Loucy (cell line): Measurements from ENCODE around the gene EMX2.

Experiments used
- H2AFZ ChIP-seq: fragments of 200-600 bp; sonication (generic); 2 replicates; pipeline ENCODE4 v1.6.0; 2016; ENCODE audit warnings: antibody characterized with exemption, mild to moderate bottlenecking, low read length, moderate library complexity
- H3F3A ChIP-seq: fragments of 200-600 bp; 2 replicates; pipeline ENCODE4 v1.6.0; 2016; ENCODE audit warnings: antibody characterized with exemption, low read depth, mild to moderate bottlenecking
- H3K27me3 ChIP-seq: fragments of 200-600 bp; sonication (generic); 2 replicates; pipeline ENCODE4 v1.6.1; 2014; ENCODE audit warnings: low read length, mild to moderate bottlenecking; ENCODE audit not compliant: insufficient read depth, poor library complexity, severe bottlenecking
- H3K36me3 ChIP-seq: fragments of 200-600 bp; sonication (generic); 2 replicates; pipeline ENCODE4 v1.6.1; 2016; ENCODE audit warnings: low read length; ENCODE audit not compliant: insufficient read depth
- H3K4me1 ChIP-seq: fragments of 200-600 bp; sonication (generic); 2 replicates; pipeline ENCODE4 v1.5.1; 2014; ENCODE audit warnings: low read length, mild to moderate bottlenecking; ENCODE audit not compliant: insufficient read depth, poor library complexity, severe bottlenecking
- H3K4me2 ChIP-seq: fragments of 200-600 bp; sonication (generic); 2 replicates; pipeline ENCODE4 v1.6.0; 2014; ENCODE audit warnings: antibody characterized with exemption, low read length, low read depth, mild to moderate bottlenecking; ENCODE audit not compliant: poor library complexity, severe bottlenecking
- H3K4me3 ChIP-seq: fragments of 200-600 bp; sonication (generic); 2 replicates; pipeline ENCODE4 v1.5.1; 2014; ENCODE audit warnings: low read length, mild to moderate bottlenecking, mixed read lengths; ENCODE audit not compliant: poor library complexity, severe bottlenecking
- H3K79me2 ChIP-seq: fragments of 200-600 bp; sonication (generic); 2 replicates; pipeline ENCODE4 v1.6.1; 2014; ENCODE audit warnings: low read length; ENCODE audit not compliant: insufficient read depth
- H3K9ac ChIP-seq: fragments of 200-600 bp; sonication (generic); 2 replicates; pipeline ENCODE4 v1.6.0; 2014; ENCODE audit warnings: mild to moderate bottlenecking, low read depth, low read length, moderate library complexity; ENCODE audit not compliant: poor library complexity, severe bottlenecking
- H3K9me2 ChIP-seq: fragments of 200-600 bp; sonication (generic); replicated peaks from 2 replicates; pipeline ENCODE4 v1.6.1; 2016; ENCODE audit warnings: low read depth, low read length, mixed read lengths
- H3K9me3 ChIP-seq: fragments of 200-600 bp; sonication (generic); 2 replicates; pipeline ENCODE4 v1.6.1; 2014; ENCODE audit warnings: mild to moderate bottlenecking, antibody characterized with exemption, low read length, low read depth; ENCODE audit not compliant: insufficient read depth
- H4K20me1 ChIP-seq: fragments of 200-600 bp; sonication (generic); 2 replicates; pipeline ENCODE4 v1.6.0; 2014; ENCODE audit warnings: antibody characterized with exemption, low read length, mild to moderate bottlenecking; ENCODE audit not compliant: insufficient read depth, poor library complexity, severe bottlenecking
- CTCF ChIP-seq: fragments of 200-600 bp; sonication (generic); conservative IDR thresholded peaks from 2 replicates; pipeline ENCODE4 v1.5.1; 2014; ENCODE audit warnings: mild to moderate bottlenecking, antibody characterized with exemption, low read length
- EZH2phosphoT487 ChIP-seq: fragments of 200-600 bp; IDR thresholded peaks from 2 replicates; pipeline ENCODE4 v1.6.1; 2018; ENCODE audit warnings: antibody characterized with exemption, mild to moderate bottlenecking, moderate library complexity, borderline replicate concordance

The EMX2 gene

GRCh38 chr10:117590101-117590875 lies 47.7 kb downstream of the EMX2 start:
- H3K36me3 ChIP-seq = no peaks in the 10 kb centered on the region
- H3K4me1 ChIP-seq = no peaks in the 10 kb centered on the region
- H3K27me3 ChIP-seq = no peaks in the 10 kb centered on the region
- no peak overlapping the region for H3K4me2 ChIP-seq
- H4K20me1 ChIP-seq = no peaks in the 10 kb centered on the region
- no peak overlapping the region for H3K4me3 ChIP-seq
- no peaks in the 10 kb centered on the region for H3K9me2 ChIP-seq
- no peaks in the 10 kb centered on the region for H3F3A ChIP-seq
- H3K9ac ChIP-seq = no peak overlapping the region
- no peak overlapping the region for H2AFZ ChIP-seq
- no peaks in the 10 kb centered on the region for H3K79me2 ChIP-seq
- TF ChIP-seq CTCF = no peak
- no peak for TF ChIP-seq EZH2phosphoT487
- no peaks in the 10 kb centered on the region for H3K9me3 ChIP-seq

- no peak for TF ChIP-seq CTCF
- TF ChIP-seq EZH2phosphoT487 = no peak
- Histone ChIP-seq H3K9me2 (no peaks in the 10 kb centered on the region), H3K79me2 (no peaks in the 10 kb centered on the region), H3K9me3 (no peaks in the 10 kb centered on the region), H3K9ac (no peak overlapping the region), H3K4me3 (no peak overlapping the region), H3F3A (no peaks in the 10 kb centered on the region), H3K36me3 (no peaks in the 10 kb centered on the region), H3K27me3 (no peaks in the 10 kb centered on the region), H3K4me2 (no peak overlapping the region), H2AFZ (no peak overlapping the region), H3K4me1 (no peaks in the 10 kb centered on the region), H4K20me1 (no peaks in the 10 kb centered on the region)
These were observed 48.5 kb downstream of the EMX2 start for GRCh38 chr10:117591043-117591442.

DNA sequence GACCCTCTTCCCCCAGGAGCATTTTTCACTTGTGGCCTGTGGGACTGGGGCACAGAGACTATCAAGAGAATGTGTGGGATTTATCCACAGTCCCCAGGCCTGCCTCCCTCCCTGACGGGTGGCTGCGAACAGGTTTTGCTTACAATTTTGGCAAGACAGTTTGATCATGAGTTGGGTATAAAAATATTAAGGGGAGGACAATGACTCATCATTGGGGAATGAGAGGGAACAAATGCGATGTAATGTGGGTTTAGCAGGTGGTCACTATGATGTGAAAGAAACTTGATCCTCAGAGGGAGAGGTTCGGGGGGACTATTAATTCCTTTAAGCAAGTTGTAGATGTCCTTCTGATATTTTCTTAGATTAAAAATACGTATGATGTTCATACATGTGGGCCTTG lies 52.2 kb downstream of the EMX2 start:
- Histone ChIP-seq H3K4me1 (no peaks in the 10 kb centered on the region), H3K9me2 (no peaks in the 10 kb centered on the region), H3K9ac (no peak overlapping the region), H3K36me3 (no peaks in the 10 kb centered on the region), H3K4me3 (no peak overlapping the region), H3K27me3 (no peaks in the 10 kb centered on the region), H3F3A (no peaks in the 10 kb centered on the region), H3K9me3 (no peaks in the 10 kb centered on the region), H3K79me2 (no peaks in the 10 kb centered on the region), H4K20me1 (no peaks in the 10 kb centered on the region), H2AFZ (no peak overlapping the region), H3K4me2 (no peak overlapping the region)
- TF ChIP-seq EZH2phosphoT487 = no peak
- TF ChIP-seq CTCF = no peak
